Natural killer cell (primary cell): ENCODE measurements around the gene WHRN. TPM values are rescaled to one million over a fixed set of nuclear protein-coding genes. Genes with fewer than 3 reads are reported as not detected.

Experiments
- ATAC-seq, 3 donors: fragments of 150-1000 bp in 2 of 3; fragments of 200-7000 bp in 1 of 3; cut with Tn5 transposase; 1 replicate in 1 of 3; 2 replicates in 2 of 3; pipeline ENCODE4 v1.10.0; 2021; ENCODE audit warnings: mild to moderate bottlenecking in 2 of 3, moderate library complexity in 2 of 3
- DNase-seq, 2 donors: peaks; one replicate each; pipeline versions ENCODE4 v3.0.0 to v3.0.0-alpha.2; 2013 to 2021; ENCODE audit warnings: mixed read lengths in 1 of 2
- H3K27ac ChIP-seq: one replicate; pipeline ENCODE4 v1.5.1; 2013; ENCODE audit warnings: mild to moderate bottlenecking, low read length
- H3K27me3 ChIP-seq: one replicate; pipeline ENCODE4 v1.6.1; 2013; ENCODE audit warnings: low read length; ENCODE audit not compliant: control insufficient read depth, insufficient read depth
- H3K36me3 ChIP-seq: one replicate; pipeline ENCODE4 v1.6.1; 2013; ENCODE audit warnings: low read length; ENCODE audit not compliant: control insufficient read depth, insufficient read depth
- H3K4me1 ChIP-seq: one replicate; pipeline ENCODE4 v1.6.1; 2013; ENCODE audit warnings: low read length; ENCODE audit not compliant: control insufficient read depth, insufficient read depth
- H3K4me3 ChIP-seq: one replicate; pipeline ENCODE4 v1.5.1; 2013; ENCODE audit warnings: low read length
- H3K9me3 ChIP-seq: one replicate; pipeline ENCODE4 v1.6.1; 2013; ENCODE audit warnings: low read length; ENCODE audit not compliant: control insufficient read depth, insufficient read depth
- H3K27ac Mint-ChIP-seq, 2 donors: one replicate each; pipeline ENCODE4 v1.8.0; 2022; ENCODE audit warnings: mild to moderate bottlenecking in 2 of 2, mixed read lengths in 2 of 2, moderate library complexity in 1 of 2
- H3K27me3 Mint-ChIP-seq, 2 donors: one replicate each; pipeline ENCODE4 v1.8.0; 2022; ENCODE audit warnings: low read depth in 2 of 2, mixed read lengths in 2 of 2
- H3K36me3 Mint-ChIP-seq: one replicate; pipeline ENCODE4 v1.8.0; 2022; ENCODE audit warnings: mixed read lengths
- H3K4me1 Mint-ChIP-seq, 2 donors: one replicate each; pipeline ENCODE4 v1.8.0; 2022; ENCODE audit warnings: mixed read lengths in 2 of 2
- H3K4me3 Mint-ChIP-seq: one replicate; pipeline ENCODE4 v1.8.0; 2022; ENCODE audit warnings: mild to moderate bottlenecking, moderate library complexity, mixed read lengths
- H3K9me3 Mint-ChIP-seq, 2 donors: one replicate each; pipeline ENCODE4 v1.8.0; 2022; ENCODE audit warnings: mixed read lengths in 2 of 2
- CTCF ChIP-seq: fragments of 200-600 bp; IDR thresholded peaks from one replicate; pipeline ENCODE4 v1.8.0; 2022; ENCODE audit warnings: antibody characterized with exemption
- WGBS: methylation state at CpG from one replicate; pipeline ENCODE4 v1.1.7; 2013; ENCODE audit warnings: missing lambda C conversion rate; ENCODE audit not compliant: insufficient coverage; 5-methylcytosine and 5-hydroxymethylcytosine counted together
- intact Hi-C: fragments of 100-400 bp; cut with micrococcal nuclease; formaldehyde crosslinking; loops from one replicate; pipeline ENCODE4 v1.14.2; 2022
- total RNA-seq, 4 donors: library from RNA; stranded (reverse); fragments of 120-200 nt in 1 of 4; gene quantifications; one replicate each; pipeline versions ENCODE4 v1.2.3 to v1.2.4, GENCODE V29; 2013 to 2022

Gene WHRN
- total RNA-seq, 3 donors from 2014 or later (not counting 1 experiment from before 2014, with no cell fraction given) = 29.8 to 90.6 (median 36.8) TPM

DNA sequence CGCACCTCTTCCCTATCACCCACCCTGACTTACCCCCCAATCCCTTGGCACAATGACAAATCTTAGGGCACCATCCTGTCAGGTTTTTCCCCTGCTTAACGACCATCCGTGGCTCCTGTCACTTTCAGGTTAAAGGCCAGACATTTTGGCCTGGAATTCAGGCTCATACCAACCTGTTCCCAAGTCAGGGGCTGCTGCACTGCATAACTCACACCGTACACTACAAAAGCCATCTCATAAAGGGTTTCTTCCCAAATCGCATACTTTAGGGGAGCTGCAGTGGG, 110.0 kb downstream of the WHRN start:
- Mint-ChIP-seq H3K4me3 (no peak overlapping the region), H3K27ac (peak overlapping the region; percentile 45 to 59), H3K9me3 (no peaks in the 10 kb centered on the region), H3K27me3 (no peaks in the 10 kb centered on the region), H3K4me1 (peaks cover 28 to 58% of the 10 kb centered on the region in 2 donors), H3K36me3 (no peaks in the 10 kb centered on the region)
- ATAC-seq (no peak), DNase-seq (peak in 1 of 2 donors; percentile 45)
- 51% methylated on average over 5 of the region's 5 CpGs for WGBS
- Histone ChIP-seq H3K4me3 (no peak overlapping the region), H3K27ac (no peak overlapping the region), H3K36me3 (peaks cover 4% of the 10 kb centered on the region), H3K9me3 (no peaks in the 10 kb centered on the region), H3K4me1 (peaks cover 54% of the 10 kb centered on the region), H3K27me3 (no peaks in the 10 kb centered on the region)
- intact Hi-C loops = loop anchor here (5.0 kb wide), 1 partner anchor 33 kb away; no protein-coding TSS in a partner anchor
- TF ChIP-seq CTCF = no peak

GRCh38 chr9:114394523-114395333, 110.5 kb downstream of the WHRN start:
- no peak for ATAC-seq
- peaks cover 33 to 63% of the 10 kb centered on the region in 2 donors for H3K4me1 Mint-ChIP-seq
- Histone ChIP-seq H3K9me3 (no peaks in the 10 kb centered on the region), H3K4me3 (no peak overlapping the region), H3K27ac (no peak overlapping the region), H3K4me1 (peaks cover 59% of the 10 kb centered on the region), H3K36me3 (peaks cover 4% of the 10 kb centered on the region), H3K27me3 (no peaks in the 10 kb centered on the region)
- DNase-seq = peak in 1 of 2 donors; percentile 46
- no peak for TF ChIP-seq CTCF
- no peak overlapping the region for H3K4me3 Mint-ChIP-seq
- intact Hi-C loops = loop anchor here (5.0 kb wide), 1 partner anchor 32 kb away; no protein-coding TSS in a partner anchor
- no peaks in the 10 kb centered on the region for H3K36me3 Mint-ChIP-seq
- no peaks in the 10 kb centered on the region for H3K27me3 Mint-ChIP-seq
- 79% methylated on average over 7 of the region's 7 CpGs for WGBS
- peak overlapping the region; percentile 45 to 59 for H3K27ac Mint-ChIP-seq
- no peaks in the 10 kb centered on the region for H3K9me3 Mint-ChIP-seq

- H3K27ac Mint-ChIP-seq = no peak overlapping the region
- Histone ChIP-seq H3K36me3 (peaks cover 4% of the 10 kb centered on the region), H3K4me3 (no peak overlapping the region)
Measured at GRCh38 chr9:114392749-114393112, 112.5 kb downstream of the WHRN start.

More at GRCh38 chr9:114392749-114393112, 112.5 kb downstream of the WHRN start:
- no peak for DNase-seq
- H3K27ac ChIP-seq = no peak overlapping the region
- WGBS = 69% methylated on average over 2 of the region's 3 CpGs
- H3K9me3 ChIP-seq = no peaks in the 10 kb centered on the region
- intact Hi-C loops = no loop called here
- Mint-ChIP-seq H3K9me3 (no peaks in the 10 kb centered on the region), H3K4me1 (peaks cover 52 to 73% of the 10 kb centered on the region in 2 donors), H3K27me3 (no peaks in the 10 kb centered on the region), H3K36me3 (no peaks in the 10 kb centered on the region), H3K4me3 (no peak overlapping the region)
- no peaks in the 10 kb centered on the region for H3K27me3 ChIP-seq
- peaks cover 71% of the 10 kb centered on the region for H3K4me1 ChIP-seq
- no peak for TF ChIP-seq CTCF
- no peak for ATAC-seq
